ENCODE results near the gene GNG7. TPM values are rescaled to one million over a fixed set of nuclear protein-coding genes. Genes with fewer than 3 reads are reported as not detected.

The GNG7 gene
- polyA plus RNA-seq, 1 donor (not counting 4 experiments of a cell fraction or from before 2014, with no cell fraction given), result 0.01 TPM

GRCh38 chr19:2740314-2740656 lies 37.8 kb upstream of the GNG7 start:
- DNase-seq (ENCODE audit: low read depth, low spot score), result no peak
- H3K9me1 ChIP-seq (ENCODE audit: control insufficient read depth, extremely low read depth, insufficient read depth, low read length), result no peaks in the 10 kb centered on the region
- FAIRE-seq, result no peak
- H3K9me3 ChIP-seq (ENCODE audit: control insufficient read depth, low read depth, low read length), result no peaks in the 10 kb centered on the region
- no peaks in the 10 kb centered on the region for H3K27me3 ChIP-seq (ENCODE audit: control insufficient read depth, extremely low read depth, insufficient read depth, low read length)
- peaks cover 11 to 12% of the 10 kb centered on the region in 2 experiments for H3K36me3 ChIP-seq (ENCODE audit: control insufficient read depth in 2 of 2, extremely low read depth in 1 of 2, insufficient read depth in 2 of 2, low read length in 2 of 2)
- H3K79me2 ChIP-seq (ENCODE audit: control insufficient read depth, insufficient read depth, low read length), result peaks cover 11% of the 10 kb centered on the region
- H2AFZ ChIP-seq (ENCODE audit: control insufficient read depth, low read length), result no peak overlapping the region
- H3K4me2 ChIP-seq (ENCODE audit: control insufficient read depth, extremely low read depth, insufficient read depth, low read depth, low read length), result peak overlapping the region; percentile 27
- no peaks in the 10 kb centered on the region for H4K20me1 ChIP-seq (ENCODE audit: control insufficient read depth, extremely low read depth, insufficient read depth, low read length)
- no peak for TF ChIP-seq EZH2 (IDR thresholded peaks at IDR 0.05; ENCODE audit: low read length)
- TF ChIP-seq, protein P1, sequence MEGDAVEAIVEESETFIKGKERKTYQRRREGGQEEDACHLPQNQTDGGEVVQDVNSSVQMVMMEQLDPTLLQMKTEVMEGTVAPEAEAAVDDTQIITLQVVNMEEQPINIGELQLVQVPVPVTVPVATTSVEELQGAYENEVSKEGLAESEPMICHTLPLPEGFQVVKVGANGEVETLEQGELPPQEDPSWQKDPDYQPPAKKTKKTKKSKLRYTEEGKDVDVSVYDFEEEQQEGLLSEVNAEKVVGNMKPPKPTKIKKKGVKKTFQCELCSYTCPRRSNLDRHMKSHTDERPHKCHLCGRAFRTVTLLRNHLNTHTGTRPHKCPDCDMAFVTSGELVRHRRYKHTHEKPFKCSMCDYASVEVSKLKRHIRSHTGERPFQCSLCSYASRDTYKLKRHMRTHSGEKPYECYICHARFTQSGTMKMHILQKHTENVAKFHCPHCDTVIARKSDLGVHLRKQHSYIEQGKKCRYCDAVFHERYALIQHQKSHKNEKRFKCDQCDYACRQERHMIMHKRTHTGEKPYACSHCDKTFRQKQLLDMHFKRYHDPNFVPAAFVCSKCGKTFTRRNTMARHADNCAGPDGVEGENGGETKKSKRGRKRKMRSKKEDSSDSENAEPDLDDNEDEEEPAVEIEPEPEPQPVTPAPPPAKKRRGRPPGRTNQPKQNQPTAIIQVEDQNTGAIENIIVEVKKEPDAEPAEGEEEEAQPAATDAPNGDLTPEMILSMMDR (optimal IDR thresholded peaks at IDR 0.05 in 1 of 3, IDR thresholded peaks at IDR 0.05 in 1 of 3, conservative IDR thresholded peaks at IDR 0.05 in 1 of 3; ENCODE audit: extremely low read depth in 1 of 3, insufficient read depth in 2 of 3, low read length in 3 of 3), result no peak
- H3K4me1 ChIP-seq (ENCODE audit: control insufficient read depth, extremely low read depth, insufficient read depth, low read length), result peaks cover 3% of the 10 kb centered on the region
- no peak overlapping the region for H3K9ac ChIP-seq (ENCODE audit: control insufficient read depth, extremely low read depth, insufficient read depth, low read length)
- dilution Hi-C loops (cut with MboI; ENCODE audit: extremely low pct_ligation_motif_present, low sequenced_read_pairs), result no loop called here
- H3K4me3 ChIP-seq (ENCODE audit: control insufficient read depth in 2 of 3, extremely low read depth in 1 of 3, insufficient read depth in 2 of 3, low read depth in 1 of 3, low read length in 3 of 3), result no peak overlapping the region
- H3K27ac ChIP-seq (ENCODE audit: control insufficient read depth, insufficient read depth, low read length), result no peak overlapping the region

DNA sequence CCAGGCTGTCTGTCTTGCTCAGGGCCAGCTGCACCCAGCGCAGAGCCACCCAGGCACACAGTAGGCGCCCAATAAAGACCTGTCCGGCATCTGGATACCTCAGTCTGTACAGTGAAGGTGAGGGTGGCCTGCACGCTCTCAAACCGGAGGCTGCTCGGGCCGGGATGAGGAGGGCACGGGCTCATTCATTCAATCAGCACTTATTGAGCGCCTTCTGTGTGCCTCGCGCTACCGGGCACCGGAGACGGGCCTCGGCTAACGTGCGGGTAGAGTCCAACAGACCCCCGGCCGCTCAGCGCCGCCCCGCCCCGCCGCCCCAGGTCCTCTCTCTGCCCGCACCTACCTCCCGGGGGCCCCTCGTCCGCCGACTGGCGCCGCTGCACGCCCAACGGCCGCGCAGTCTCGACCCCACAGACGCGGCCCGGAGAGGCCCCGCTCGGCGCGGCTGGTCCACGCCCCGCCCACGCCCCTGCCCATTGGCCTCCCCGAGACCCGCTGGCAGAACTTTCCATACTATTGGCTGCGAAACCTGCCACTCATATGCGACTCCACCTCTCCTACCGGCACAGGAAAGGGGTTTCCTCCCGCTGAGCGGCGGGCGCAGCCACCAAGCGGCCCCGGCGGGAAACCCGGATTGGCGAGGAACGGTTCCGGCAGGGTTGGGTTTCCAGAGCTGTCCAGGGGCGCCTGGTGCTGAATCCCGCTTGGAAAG lies 37.3 kb upstream of the GNG7 start, which contains the start of gene SLC39A3:
Gene SLC39A3 (minus strand): TSS at position 416 of the 712 bp plus-strand sequence. CDS start 2,760 bp downstream, outside the sequence.
- Histone ChIP-seq H3K9ac (ENCODE audit: control insufficient read depth, extremely low read depth, insufficient read depth, low read length) (peak within 1 kb of the TSS; percentile 76), H3K4me2 (ENCODE audit: control insufficient read depth, extremely low read depth, insufficient read depth, low read depth, low read length) (peak within 1 kb of the TSS; percentile 95), H4K20me1 (ENCODE audit: control insufficient read depth, extremely low read depth, insufficient read depth, low read length) (no peaks in the 10 kb centered on the region), H3K9me3 (ENCODE audit: control insufficient read depth, low read depth, low read length) (no peaks in the 10 kb centered on the region), H3K9me1 (ENCODE audit: control insufficient read depth, extremely low read depth, insufficient read depth, low read length) (no peaks in the 10 kb centered on the region), H3K27me3 (ENCODE audit: control insufficient read depth, extremely low read depth, insufficient read depth, low read length) (no peaks in the 10 kb centered on the region), H2AFZ (ENCODE audit: control insufficient read depth, low read length) (peak within 1 kb of the TSS; percentile 81), H3K4me1 (ENCODE audit: control insufficient read depth, extremely low read depth, insufficient read depth, low read length) (peaks cover 3% of the 10 kb centered on the region), H3K4me3 (ENCODE audit: control insufficient read depth in 2 of 3, extremely low read depth in 1 of 3, insufficient read depth in 2 of 3, low read depth in 1 of 3, low read length in 3 of 3) (peak within 1 kb of the TSS; percentile 73 to 93 (median 86)), H3K79me2 (ENCODE audit: control insufficient read depth, insufficient read depth, low read length) (peaks cover 11% of the 10 kb centered on the region), H3K36me3 (ENCODE audit: control insufficient read depth in 2 of 2, extremely low read depth in 1 of 2, insufficient read depth in 2 of 2, low read length in 2 of 2) (peaks cover 11 to 12% of the 10 kb centered on the region in 2 experiments), H3K27ac (ENCODE audit: control insufficient read depth, insufficient read depth, low read length) (no peak within 1 kb of the TSS)
- TF ChIP-seq, protein P1 (optimal IDR thresholded peaks at IDR 0.05 in 1 of 3, IDR thresholded peaks at IDR 0.05 in 1 of 3, conservative IDR thresholded peaks at IDR 0.05 in 1 of 3; ENCODE audit: extremely low read depth in 1 of 3, insufficient read depth in 2 of 3, low read length in 3 of 3), result peak in 1 of 3 experiments; percentile 10
- TF ChIP-seq EZH2 (IDR thresholded peaks at IDR 0.05; ENCODE audit: low read length), result no peak
- DNase-seq (ENCODE audit: low read depth, low spot score) (peak; percentile 86), FAIRE-seq (no peak)
- dilution Hi-C loops (cut with MboI; ENCODE audit: extremely low pct_ligation_motif_present, low sequenced_read_pairs), result no loop called here
